Ishikawa (cell line): Measurements from ENCODE around the gene HBS1L.

Source experiments
- CEBPB ChIP-seq: IDR thresholded peaks from 2 replicates; pipeline ENCODE4 v1.6.1; 2012
- CREB1 ChIP-seq: IDR thresholded peaks from 2 replicates; pipeline ENCODE4 v1.6.1; 2012; ENCODE audit warnings: low read depth
- EGR1 ChIP-seq: IDR thresholded peaks from 2 replicates; pipeline ENCODE4 v1.6.1; 2012
- EP300 ChIP-seq: IDR thresholded peaks from 2 replicates; pipeline ENCODE4 v1.6.1; 2012; ENCODE audit warnings: borderline replicate concordance
- FOXM1 ChIP-seq: IDR thresholded peaks from 2 replicates; pipeline ENCODE4 v1.6.1; 2012; ENCODE audit warnings: low read depth, borderline replicate concordance
- NFIC ChIP-seq: IDR thresholded peaks from 2 replicates; pipeline ENCODE4 v1.6.1; 2012
- RAD21 ChIP-seq: IDR thresholded peaks from 2 replicates; pipeline ENCODE4 v1.6.1; 2012; ENCODE audit warnings: low read depth
- TAF1 ChIP-seq: IDR thresholded peaks from 2 replicates; pipeline ENCODE4 v1.6.1; 2012; ENCODE audit warnings: low read depth, mild to moderate bottlenecking
- TCF12 ChIP-seq: IDR thresholded peaks from 2 replicates; pipeline ENCODE4 v1.6.1; 2012; ENCODE audit warnings: low read depth
- TEAD4 ChIP-seq: IDR thresholded peaks from 2 replicates; pipeline ENCODE4 v1.6.1; 2012
- YY1 ChIP-seq: IDR thresholded peaks from 2 replicates; pipeline ENCODE4 v1.6.1; 2012; ENCODE audit warnings: low read depth
- ZBTB7A ChIP-seq: IDR thresholded peaks from 2 replicates; pipeline ENCODE4 v1.6.1; 2012; ENCODE audit warnings: low read depth
- TF ChIP-seq, protein P1 (sequence below): IDR thresholded peaks from 2 replicates; pipeline ENCODE4 v1.6.1; 2012
- TF ChIP-seq, protein P2 (sequence below): IDR thresholded peaks from 2 replicates; pipeline ENCODE4 v1.6.1; 2012; ENCODE audit warnings: low read depth, mild to moderate bottlenecking
- TF ChIP-seq, protein P3 (sequence below): IDR thresholded peaks from 2 replicates; pipeline ENCODE4 v1.6.1; 2012

The HBS1L gene

GRCh38 chr6:135018052-135018451 lies 36.6 kb downstream of the HBS1L start:
- TF ChIP-seq, protein P1, sequence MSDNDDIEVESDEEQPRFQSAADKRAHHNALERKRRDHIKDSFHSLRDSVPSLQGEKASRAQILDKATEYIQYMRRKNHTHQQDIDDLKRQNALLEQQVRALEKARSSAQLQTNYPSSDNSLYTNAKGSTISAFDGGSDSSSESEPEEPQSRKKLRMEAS, result no peak
- TF ChIP-seq TCF12 (no peak), EP300 (no peak), TEAD4 (no peak), CEBPB (no peak), FOXM1 (no peak)

DNA sequence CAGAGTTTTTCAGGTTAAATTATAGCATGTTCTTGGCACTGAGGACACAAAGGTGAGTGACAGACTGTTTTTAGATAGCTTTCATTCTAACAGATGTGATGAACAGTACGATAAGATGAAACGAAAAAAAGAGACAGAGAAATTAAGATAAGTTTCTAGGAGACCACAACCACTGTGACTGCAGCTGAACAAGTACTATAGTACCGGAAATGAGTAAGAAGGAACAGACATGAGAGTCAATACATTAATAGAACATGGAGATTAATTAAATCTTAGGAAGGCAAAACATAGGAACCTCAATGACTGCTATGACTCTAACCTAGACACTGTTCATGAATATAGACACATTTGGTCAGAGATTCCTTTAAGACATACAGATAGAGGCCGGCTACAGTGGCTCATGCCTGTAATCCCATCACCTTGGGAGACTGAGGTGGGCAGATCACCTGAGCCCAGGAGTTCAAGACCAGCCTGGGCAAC lies 40.2 kb downstream of the HBS1L start:
- TF ChIP-seq TAF1 (no peak), FOXM1 (no peak), CEBPB (no peak), RAD21 (no peak), TCF12 (no peak), ZBTB7A (no peak)
- TF ChIP-seq, protein P1, result no peak
- TF ChIP-seq, protein P2, sequence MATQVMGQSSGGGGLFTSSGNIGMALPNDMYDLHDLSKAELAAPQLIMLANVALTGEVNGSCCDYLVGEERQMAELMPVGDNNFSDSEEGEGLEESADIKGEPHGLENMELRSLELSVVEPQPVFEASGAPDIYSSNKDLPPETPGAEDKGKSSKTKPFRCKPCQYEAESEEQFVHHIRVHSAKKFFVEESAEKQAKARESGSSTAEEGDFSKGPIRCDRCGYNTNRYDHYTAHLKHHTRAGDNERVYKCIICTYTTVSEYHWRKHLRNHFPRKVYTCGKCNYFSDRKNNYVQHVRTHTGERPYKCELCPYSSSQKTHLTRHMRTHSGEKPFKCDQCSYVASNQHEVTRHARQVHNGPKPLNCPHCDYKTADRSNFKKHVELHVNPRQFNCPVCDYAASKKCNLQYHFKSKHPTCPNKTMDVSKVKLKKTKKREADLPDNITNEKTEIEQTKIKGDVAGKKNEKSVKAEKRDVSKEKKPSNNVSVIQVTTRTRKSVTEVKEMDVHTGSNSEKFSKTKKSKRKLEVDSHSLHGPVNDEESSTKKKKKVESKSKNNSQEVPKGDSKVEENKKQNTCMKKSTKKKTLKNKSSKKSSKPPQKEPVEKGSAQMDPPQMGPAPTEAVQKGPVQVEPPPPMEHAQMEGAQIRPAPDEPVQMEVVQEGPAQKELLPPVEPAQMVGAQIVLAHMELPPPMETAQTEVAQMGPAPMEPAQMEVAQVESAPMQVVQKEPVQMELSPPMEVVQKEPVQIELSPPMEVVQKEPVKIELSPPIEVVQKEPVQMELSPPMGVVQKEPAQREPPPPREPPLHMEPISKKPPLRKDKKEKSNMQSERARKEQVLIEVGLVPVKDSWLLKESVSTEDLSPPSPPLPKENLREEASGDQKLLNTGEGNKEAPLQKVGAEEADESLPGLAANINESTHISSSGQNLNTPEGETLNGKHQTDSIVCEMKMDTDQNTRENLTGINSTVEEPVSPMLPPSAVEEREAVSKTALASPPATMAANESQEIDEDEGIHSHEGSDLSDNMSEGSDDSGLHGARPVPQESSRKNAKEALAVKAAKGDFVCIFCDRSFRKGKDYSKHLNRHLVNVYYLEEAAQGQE, result no peak

DNA sequence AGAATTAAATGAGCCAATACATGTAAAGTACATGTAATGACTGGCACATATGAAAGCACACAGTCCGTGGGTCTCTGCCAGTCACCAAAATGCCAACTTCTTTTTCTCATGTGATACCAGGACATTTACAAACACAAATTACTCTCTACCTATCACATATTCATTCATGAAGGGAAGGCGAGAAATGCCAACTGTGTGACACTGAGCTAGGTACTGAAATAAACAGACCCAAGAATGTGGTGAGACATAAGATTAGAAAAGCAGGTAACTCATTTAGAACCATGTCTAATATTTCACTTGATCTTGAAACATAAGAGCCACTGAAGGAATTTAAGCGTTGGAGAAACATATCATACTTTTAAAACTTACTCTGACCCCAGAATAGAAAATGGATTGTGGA lies 41.4 kb downstream of the HBS1L start:
- TF ChIP-seq, protein P3, sequence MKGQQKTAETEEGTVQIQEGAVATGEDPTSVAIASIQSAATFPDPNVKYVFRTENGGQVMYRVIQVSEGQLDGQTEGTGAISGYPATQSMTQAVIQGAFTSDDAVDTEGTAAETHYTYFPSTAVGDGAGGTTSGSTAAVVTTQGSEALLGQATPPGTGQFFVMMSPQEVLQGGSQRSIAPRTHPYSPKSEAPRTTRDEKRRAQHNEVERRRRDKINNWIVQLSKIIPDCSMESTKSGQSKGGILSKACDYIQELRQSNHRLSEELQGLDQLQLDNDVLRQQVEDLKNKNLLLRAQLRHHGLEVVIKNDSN, result no peak
- no peak for TF ChIP-seq TCF12
- TF ChIP-seq TAF1, result no peak
- no peak for TF ChIP-seq EP300
- TF ChIP-seq ZBTB7A, result no peak
- no peak for TF ChIP-seq EGR1
- TF ChIP-seq TEAD4, result no peak
- no peak for TF ChIP-seq FOXM1
- no peak for TF ChIP-seq CEBPB
- no peak for TF ChIP-seq RAD21
- TF ChIP-seq CREB1, result no peak
- no peak for TF ChIP-seq YY1
- no peak for TF ChIP-seq NFIC
- TF ChIP-seq, protein P1, result no peak
- TF ChIP-seq, protein P2, result no peak

- no peak for TF ChIP-seq CEBPB
- no peak for TF ChIP-seq TAF1
- no peak for TF ChIP-seq EGR1
- no peak for TF ChIP-seq TEAD4
- TF ChIP-seq, protein P1, result no peak
- no peak for TF ChIP-seq CREB1
- no peak for TF ChIP-seq TCF12
- TF ChIP-seq, protein P2, result no peak
- no peak for TF ChIP-seq NFIC
- no peak for TF ChIP-seq EP300
- no peak for TF ChIP-seq FOXM1
These were observed 41.9 kb downstream of the HBS1L start for GRCh38 chr6:135012764-135013163.

DNA sequence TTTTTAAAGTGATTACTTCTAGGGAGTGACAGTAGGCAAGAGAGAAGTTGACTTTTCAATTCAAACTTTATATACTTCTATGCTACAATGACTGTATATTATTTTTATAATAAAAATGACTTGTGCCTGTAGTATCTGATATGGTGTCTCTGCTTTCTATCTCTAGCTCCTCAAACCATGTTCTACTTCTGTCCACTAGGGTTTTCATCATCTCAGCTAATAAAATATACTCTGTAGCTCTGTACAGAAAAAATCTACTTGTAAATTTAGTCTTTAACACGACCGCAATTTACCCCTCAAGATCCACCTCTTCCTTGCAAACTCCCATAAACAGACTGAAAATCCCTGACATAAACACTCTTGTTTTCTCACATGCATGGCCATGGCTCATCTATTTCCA lies 42.3 kb downstream of the HBS1L start:
- TF ChIP-seq YY1 (no peak), RAD21 (no peak), TEAD4 (no peak), NFIC (no peak), EP300 (no peak), TAF1 (no peak), CEBPB (no peak), EGR1 (no peak), TCF12 (no peak), ZBTB7A (no peak)
- TF ChIP-seq, protein P2, result no peak
- TF ChIP-seq, protein P1, result no peak
